HepG2 (cell line): ENCODE data around the gene LRRC8E. TPM values are rescaled to one million over a fixed set of nuclear protein-coding genes. Genes with fewer than 3 reads are reported as not detected.

ENCODE experiments used
- NR0B2 ChIP-seq: sonication (generic); formaldehyde crosslinking; IDR thresholded peaks from 2 replicates; pipeline ENCODE4 v1.4.0; 2020; ENCODE audit warnings: mild to moderate bottlenecking, missing genetic modification reagents
- RERE ChIP-seq: IDR thresholded peaks from 2 replicates; pipeline ENCODE4 v1.6.1; 2016; ENCODE audit warnings: low read depth, missing genetic modification reagents, missing compliant biosample characterization
- RFX1 ChIP-seq: fragments of 450-650 bp; IDR thresholded peaks from 2 replicates; pipeline ENCODE4 v1.6.1; 2017
- SNRNP70 ChIP-seq: fragments of 200-400 bp; formaldehyde crosslinking; IDR thresholded peaks from 2 replicates; pipeline ENCODE4 v1.6.1; 2017; ENCODE audit warnings: mild to moderate bottlenecking, low read depth, low read length, moderate library complexity
- STAG1 ChIP-seq: sonication (generic); formaldehyde crosslinking; IDR thresholded peaks from 2 replicates; pipeline ENCODE4 v1.4.0; 2020; ENCODE audit warnings: missing genetic modification reagents
- ZNF740 ChIP-seq: sonication (generic); formaldehyde crosslinking; IDR thresholded peaks from 2 replicates; pipeline ENCODE4 v1.4.0; 2020; ENCODE audit warnings: missing genetic modification reagents
- polyA plus RNA-seq, 8 experiments: library from polyadenylated mRNA; depleted of rRNA in 3 of 8; stranded (reverse) in 7 of 8; unstranded in 1 of 8; fragments of >200 nt; fragmentation: Illumina TruSeq in 4 of 8; extraction: Trizol in 4 of 8; gene quantifications; 2 replicates each; pipeline versions ENCODE4 v1.2.1 to v1.2.3, GENCODE V29; 2011 to 2016; ENCODE audit warnings: low read depth in 4 of 8, missing spikeins in 1 of 8, mixed read lengths in 1 of 8; ENCODE audit not compliant: insufficient read depth in 1 of 8
- total RNA-seq, 5 experiments: library from RNA; depleted of rRNA; stranded (reverse); fragments of >200 nt; fragmentation: Illumina TruSeq; extraction: Trizol; gene quantifications; 2 replicates each; pipeline ENCODE4 v1.2.3, GENCODE V29; 2016; ENCODE audit warnings: low read depth in 1 of 5

LRRC8E gene
- total and polyA plus RNA-seq, 2 of the 13 experiments (the other 11 are each of a cell fraction or from before 2014, with no cell fraction given), result 8.0 to 10.3 TPM

- no peak for TF ChIP-seq NR0B2 (CRISPR knock-in tag)
- no peak for TF ChIP-seq SNRNP70
- TF ChIP-seq ZNF740 (CRISPR knock-in tag), result peak; percentile 49; the same call in 1 of the 2 replicates
- TF ChIP-seq RFX1, result peak; percentile 63
- TF ChIP-seq STAG1 (CRISPR knock-in tag), result peak; percentile 38
- no peak for TF ChIP-seq RERE (CRISPR knock-in tag)
Measured at GRCh38 chr19:7928741-7929701, 40.7 kb downstream of the LRRC8E start (continued).
